GM12892 (cell line): Measurements from ENCODE around the gene UBA5.

Source experiments
- DNase-seq: peaks from one replicate; pipeline ENCODE4 v3.0.0; 2011; ENCODE audit not compliant: insufficient read length
- FAIRE-seq: peaks from 2 replicates; lab custom pipeline; 2011; peaks lifted over from hg19 to GRCh38; lab: Jason Lieb, UNC
- POLR2A ChIP-seq: IDR thresholded peaks from 2 replicates; pipeline ENCODE4 v1.6.1; 2011; ENCODE audit warnings: low read depth, low read length, control low read depth
- POLR2AphosphoS5 ChIP-seq: IDR thresholded peaks from 2 replicates; pipeline ENCODE4 v1.6.1; 2011; ENCODE audit warnings: low read depth, low read length, control low read depth
- TAF1 ChIP-seq: IDR thresholded peaks from 2 replicates; pipeline ENCODE4 v1.6.1; 2011; ENCODE audit warnings: low read depth, mild to moderate bottlenecking, control low read depth, low read length, borderline replicate concordance

UBA5 gene

GRCh38 chr3:132695422-132695821, 35.3 kb downstream of the UBA5 start:
- FAIRE-seq (no peak), DNase-seq (no peak)
- no peak for TF ChIP-seq POLR2AphosphoS5
- no peak for TF ChIP-seq TAF1
- TF ChIP-seq POLR2A = no peak

- FAIRE-seq (no peak), DNase-seq (no peak)
- no peak for TF ChIP-seq POLR2AphosphoS5
- TF ChIP-seq POLR2A = no peak
- TF ChIP-seq TAF1 = no peak
Measured at GRCh38 chr3:132703733-132704132, 43.6 kb downstream of the UBA5 start.

- FAIRE-seq (no peak), DNase-seq (no peak)
- TF ChIP-seq POLR2A = no peak
- no peak for TF ChIP-seq POLR2AphosphoS5
- no peak for TF ChIP-seq TAF1
Measured at GRCh38 chr3:132709761-132710160, 49.6 kb downstream of the UBA5 start.

- TF ChIP-seq TAF1 (no peak), POLR2A (no peak), POLR2AphosphoS5 (no peak)
- FAIRE-seq = no peak
- no peak for DNase-seq
Measured at GRCh38 chr3:132710311-132710710, 50.2 kb downstream of the UBA5 start.

GRCh38 chr3:132713977-132714727, 54.0 kb downstream of the UBA5 start:
- DNase-seq = no peak
- no peak for FAIRE-seq
- TF ChIP-seq POLR2A (no peak), POLR2AphosphoS5 (no peak), TAF1 (no peak)

GRCh38 chr3:132716372-132716771, 56.2 kb downstream of the UBA5 start:
- TF ChIP-seq POLR2AphosphoS5 (no peak), TAF1 (no peak), POLR2A (no peak)
- DNase-seq (no peak), FAIRE-seq (peak; percentile 72)

- FAIRE-seq = no peak
- TF ChIP-seq TAF1 (no peak), POLR2AphosphoS5 (no peak), POLR2A (no peak)
- no peak for DNase-seq
Measured at GRCh38 chr3:132720228-132720627, 60.1 kb downstream of the UBA5 start.

GRCh38 chr3:132721479-132722164, 61.5 kb downstream of the UBA5 start:
- TF ChIP-seq POLR2A (no peak), TAF1 (no peak), POLR2AphosphoS5 (no peak)
- FAIRE-seq = no peak
- no peak for DNase-seq

GRCh38 chr3:132722165-132723023, 62.3 kb downstream of the UBA5 start, which contains the start of gene NPHP3:
Gene NPHP3, minus strand, starts transcription at chr3:132722409. Its CDS starts 54 bp downstream, at chr3:132722355.
- DNase-seq (peak; percentile 84), FAIRE-seq (peak; percentile 97)
- TF ChIP-seq TAF1 (no peak), POLR2A (peak; percentile 70; the same call in 1 of the 2 replicates), POLR2AphosphoS5 (peak; percentile 36; the same call in 1 of the 2 replicates)

- no peak for DNase-seq
- no peak for TF ChIP-seq POLR2A
- TF ChIP-seq TAF1 = no peak
- no peak for TF ChIP-seq POLR2AphosphoS5
- FAIRE-seq = peak; percentile 14
Measured at GRCh38 chr3:132723024-132723950, 63.2 kb downstream of the UBA5 start.
